ENCODE results near the gene TRIM56. TPM values are rescaled to one million over a fixed set of nuclear protein-coding genes. Genes with fewer than 3 reads are reported as not detected.

TRIM56 gene
- total and polyA plus RNA-seq, 2 of the 13 experiments (the other 11 are each of a cell fraction or from before 2014, with no cell fraction given): 3.2 to 7.1 TPM

- TF ChIP-seq ARID3A (IDR thresholded peaks at IDR 0.05; ENCODE audit: low read depth, low read length): peak; percentile 51
- TF ChIP-seq MXI1 (IDR thresholded peaks at IDR 0.05; ENCODE audit: borderline replicate concordance, low read depth, low read length): peak; percentile 90; the same call in 2 of the 3 replicates
- TF ChIP-seq ZSCAN31 (CRISPR knock-in tag; IDR thresholded peaks at IDR 0.05; ENCODE audit: low read depth): no peak; the same call in 1 of the 2 replicates
- no peak for TF ChIP-seq CHD2 (IDR thresholded peaks at IDR 0.05; ENCODE audit: low read depth, low read length)
- TF ChIP-seq POGK (CRISPR knock-in tag; conservative IDR thresholded peaks at IDR 0.05): peak; percentile 97
- no peak; the same call in 1 of the 2 replicates for TF ChIP-seq ELF4 (CRISPR knock-in tag; IDR thresholded peaks at IDR 0.05; ENCODE audit: borderline replicate concordance)
- no peak for TF ChIP-seq SOX6 (IDR thresholded peaks at IDR 0.05)
- TF ChIP-seq SOX6 (CRISPR knock-in tag; IDR thresholded peaks at IDR 0.05): peak; percentile 99
- peak; percentile 49; the same call in 1 of the 2 replicates for TF ChIP-seq KDM5B (CRISPR knock-in tag; IDR thresholded peaks at IDR 0.05; ENCODE audit: borderline replicate concordance)
- peak; percentile 71 for TF ChIP-seq YEATS4 (CRISPR knock-in tag; IDR thresholded peaks at IDR 0.05; ENCODE audit: borderline replicate concordance)
- TF ChIP-seq RARG (CRISPR knock-in tag; IDR thresholded peaks at IDR 0.05; ENCODE audit: low read depth): peak; percentile 79; the same call in 1 of the 2 replicates
- TF ChIP-seq ZBTB38 (CRISPR knock-in tag; IDR thresholded peaks at IDR 0.05): peak; percentile 81
- peak; percentile 84 for TF ChIP-seq SAP130 (CRISPR knock-in tag; IDR thresholded peaks at IDR 0.05; ENCODE audit: low read depth)
- peak; percentile 81 for TF ChIP-seq GFI1 (CRISPR knock-in tag; IDR thresholded peaks at IDR 0.05; ENCODE audit: borderline replicate concordance)
- TF ChIP-seq CHD4 (IDR thresholded peaks at IDR 0.05; ENCODE audit: borderline replicate concordance, low read length): peak; percentile 73; the same call in 1 of the 2 replicates
- 0 out of 2 replicates have a peak, but pooled peaks have one; percentile 28 for TF ChIP-seq ZNF563 (CRISPR knock-in tag; IDR thresholded peaks at IDR 0.05)
- 0 out of 2 replicates have a peak, but pooled peaks have one; percentile 4 for TF ChIP-seq STAT6 (CRISPR knock-in tag; IDR thresholded peaks at IDR 0.05; ENCODE audit: borderline replicate concordance)
- 0 out of 2 replicates have a peak, but pooled peaks have one; percentile 19 for TF ChIP-seq CREB1 (IDR thresholded peaks at IDR 0.05)
- TF ChIP-seq CREB1 (CRISPR knock-in tag; IDR thresholded peaks at IDR 0.05): peak; percentile 80
- no peak for TF ChIP-seq SP140L (CRISPR knock-in tag; IDR thresholded peaks at IDR 0.05; ENCODE audit: borderline replicate concordance)
Observed at GRCh38 chr7:101126651-101127459, 41.6 kb downstream of the TRIM56 start, which contains the start of gene SERPINE1 (continued).
